PC-3 (cell line): ENCODE results near the gene S100B. TPM values are rescaled to one million over a fixed set of nuclear protein-coding genes. Genes with fewer than 3 reads are reported as not detected.

ENCODE experiments used
- ATAC-seq: fragments of 200-7000 bp; cut with Tn5 transposase; 2 replicates; pipeline ENCODE4 v1.9.1; 2020; ENCODE audit warnings: mild to moderate bottlenecking, moderate library complexity
- BruUV-seq: library from RNA; stranded (reverse); fragments of 400-500 nt; replicated peaks from 2 replicates; lab custom pipeline; 2021; lab: Mats Ljungman, UMichigan
- CTCF ChIA-PET: fragments of 300-600 bp; sonication (Branson Sonifier 250); formaldehyde crosslinking; loops from one replicate; lab custom pipeline; 2022; ENCODE audit warnings: antibody characterized with exemption; lab: Charles Lee
- POLR2A ChIA-PET: fragments of 300-600 bp; sonication (Branson Sonifier 250); formaldehyde crosslinking; loops from one replicate; lab custom pipeline; 2022; ENCODE audit warnings: antibody characterized with exemption; ENCODE audit not compliant: unreplicated experiment; lab: Charles Lee
- DNase-seq: peaks from one replicate; pipeline ENCODE4 v3.0.0-alpha.2; 2015
- H2AFZ ChIP-seq: fragments of 300-600 bp; sonication (generic); 2 replicates; pipeline ENCODE4 v1.6.0; 2016; ENCODE audit warnings: antibody characterized with exemption, low read length
- H3F3A ChIP-seq: fragments of 300-600 bp; sonication (generic); one replicate; pipeline ENCODE4 v1.6.0; 2017; ENCODE audit warnings: antibody characterized with exemption, low read length, control low read depth, mild to moderate bottlenecking; ENCODE audit not compliant: unreplicated experiment
- H3K27ac ChIP-seq: fragments of 300-600 bp; sonication (generic); 2 replicates; pipeline ENCODE4 v1.5.1; 2016; ENCODE audit warnings: mild to moderate bottlenecking, low read length
- H3K27me3 ChIP-seq: fragments of 300-600 bp; sonication (generic); 2 replicates; pipeline ENCODE4 v1.6.1; 2016; ENCODE audit warnings: low read length, mixed read lengths
- H3K36me3 ChIP-seq: fragments of 300-600 bp; sonication (generic); 2 replicates; pipeline ENCODE4 v1.6.1; 2016; ENCODE audit warnings: low read depth, mixed run types, low read length, mixed read lengths
- H3K4me1 ChIP-seq: fragments of 300-600 bp; sonication (generic); 2 replicates; pipeline ENCODE4 v1.5.1; 2016; ENCODE audit warnings: low read length; ENCODE audit not compliant: insufficient read depth
- H3K4me2 ChIP-seq: fragments of 300-600 bp; sonication (generic); 2 replicates; pipeline ENCODE4 v1.6.0; 2016; ENCODE audit warnings: low read length
- H3K4me3 ChIP-seq: fragments of 300-600 bp; sonication (generic); 2 replicates; pipeline ENCODE4 v1.5.1; 2016; ENCODE audit warnings: mild to moderate bottlenecking, low read length, mixed read lengths
- H3K79me2 ChIP-seq: fragments of 300-600 bp; sonication (generic); 2 replicates; pipeline ENCODE4 v1.6.1; 2017; ENCODE audit warnings: low read length, mixed read lengths
- H3K9ac ChIP-seq: fragments of 300-600 bp; sonication (generic); 2 replicates; pipeline ENCODE4 v1.6.0; 2016; ENCODE audit warnings: mild to moderate bottlenecking, low read length
- H3K9me2 ChIP-seq: fragments of 300-600 bp; sonication (generic); replicated peaks from 2 replicates; pipeline ENCODE4 v1.6.1; 2016; ENCODE audit warnings: mixed run types, low read length, mixed read lengths
- H3K9me3 ChIP-seq: fragments of 300-600 bp; sonication (generic); 2 replicates; pipeline ENCODE4 v1.6.1; 2016; ENCODE audit warnings: low read length, mixed read lengths
- H4K20me1 ChIP-seq: fragments of 300-600 bp; sonication (generic); 2 replicates; pipeline ENCODE4 v1.6.1; 2016; ENCODE audit warnings: low read length, mixed read lengths
- CTCF ChIP-seq: fragments of 300-600 bp; sonication (generic); conservative IDR thresholded peaks from 2 replicates; pipeline ENCODE4 v1.5.1; 2017; ENCODE audit warnings: antibody characterized with exemption, low read depth, mild to moderate bottlenecking, low read length
- EZH2 ChIP-seq: fragments of 300-600 bp; sonication (generic); IDR thresholded peaks from one replicate; pipeline ENCODE4 v1.6.1; 2017; ENCODE audit warnings: antibody characterized with exemption, mild to moderate bottlenecking, low read length; ENCODE audit not compliant: unreplicated experiment
- EZH2phosphoT487 ChIP-seq: fragments of 300-600 bp; sonication (generic); IDR thresholded peaks from 2 replicates; pipeline ENCODE4 v1.6.1; 2018; ENCODE audit warnings: mild to moderate bottlenecking, antibody characterized with exemption, low read length, borderline replicate concordance
- intact Hi-C: fragments of 100-400 bp; cut with micrococcal nuclease; formaldehyde crosslinking; loops from 2 replicates; pipeline ENCODE4 v1.9.0; 2023
- total RNA-seq: library from RNA; depleted of rRNA; stranded (reverse); fragments of >200 nt; gene quantifications from 2 replicates; pipeline ENCODE4 v1.2.3, GENCODE V29; 2014

Gene S100B
- total RNA-seq, 1 experiment from 2014 or later, result not detected

- Histone ChIP-seq H3K36me3 (peaks cover 81% of the 10 kb centered on the region), H3F3A (no peaks in the 10 kb centered on the region), H3K9ac (no peak overlapping the region), H3K9me2 (no peaks in the 10 kb centered on the region), H3K4me3 (no peak overlapping the region), H3K79me2 (no peaks in the 10 kb centered on the region), H2AFZ (no peak overlapping the region), H3K27ac (no peak overlapping the region), H3K27me3 (no peaks in the 10 kb centered on the region), H3K4me1 (no peaks in the 10 kb centered on the region), H3K4me2 (no peak overlapping the region), H4K20me1 (peaks cover 4% of the 10 kb centered on the region; the same call in 1 of the 2 replicates), H3K9me3 (peaks cover 5% of the 10 kb centered on the region; the same call in 1 of the 2 replicates)
- no peak for TF ChIP-seq EZH2
- no peak for TF ChIP-seq CTCF
- TF ChIP-seq EZH2phosphoT487, result no peak
- POLR2A ChIA-PET, result no interaction called here
- CTCF ChIA-PET, result no interaction called here
- no TSS peak for BruUV-seq
- ATAC-seq (no peak), DNase-seq (no peak)
- intact Hi-C loops, result no loop called here
Measured at GRCh38 chr21:46650476-46651098, 45.7 kb upstream of the S100B start.

DNA sequence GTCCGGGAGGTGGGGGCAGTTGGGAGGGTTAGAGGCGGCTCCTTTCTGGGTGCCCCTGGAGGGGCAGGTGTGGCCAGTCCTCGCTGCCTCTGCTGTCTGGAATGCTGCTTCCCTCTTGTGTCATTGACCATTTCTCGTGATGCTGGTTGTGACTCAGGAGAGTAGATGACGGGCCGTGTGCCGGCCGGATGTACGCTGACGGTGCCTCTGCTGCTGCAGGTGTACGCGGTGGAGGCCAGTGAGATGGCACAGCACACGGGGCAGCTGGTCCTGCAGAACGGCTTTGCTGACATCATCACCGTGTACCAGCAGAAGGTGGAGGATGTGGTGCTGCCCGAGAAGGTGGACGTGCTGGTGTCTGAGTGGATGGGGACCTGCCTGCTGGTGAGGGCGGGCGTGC is 44.5 kb upstream of the S100B start:
- no peak for DNase-seq
- ChIA-PET CTCF (no interaction called here), POLR2A (no interaction called here)
- H3F3A ChIP-seq, result no peaks in the 10 kb centered on the region
- TF ChIP-seq EZH2, result no peak
- no peak overlapping the region for H2AFZ ChIP-seq
- H3K4me2 ChIP-seq, result no peak overlapping the region
- intact Hi-C loops, result no loop called here
- H3K79me2 ChIP-seq, result no peaks in the 10 kb centered on the region
- peaks cover 79% of the 10 kb centered on the region for H3K36me3 ChIP-seq
- H3K9me2 ChIP-seq, result no peaks in the 10 kb centered on the region
- no peaks in the 10 kb centered on the region for H3K4me1 ChIP-seq
- H3K9ac ChIP-seq, result no peak overlapping the region
- H3K27me3 ChIP-seq, result no peaks in the 10 kb centered on the region
- no peak for ATAC-seq
- H3K4me3 ChIP-seq, result no peak overlapping the region
- no TSS peak for BruUV-seq
- H3K27ac ChIP-seq, result no peak overlapping the region
- no peaks in the 10 kb centered on the region for H3K9me3 ChIP-seq
- H4K20me1 ChIP-seq, result peaks cover 4% of the 10 kb centered on the region; the same call in 1 of the 2 replicates

- Histone ChIP-seq H3F3A (no peaks in the 10 kb centered on the region), H3K4me2 (no peak overlapping the region), H3K27me3 (no peaks in the 10 kb centered on the region), H3K27ac (no peak overlapping the region), H4K20me1 (peaks cover 4% of the 10 kb centered on the region; the same call in 1 of the 2 replicates), H3K36me3 (peaks cover 79% of the 10 kb centered on the region), H2AFZ (no peak overlapping the region), H3K4me3 (no peak overlapping the region), H3K9ac (no peak overlapping the region), H3K79me2 (no peaks in the 10 kb centered on the region), H3K4me1 (no peaks in the 10 kb centered on the region), H3K9me2 (no peaks in the 10 kb centered on the region), H3K9me3 (no peaks in the 10 kb centered on the region)
- ChIA-PET POLR2A (no interaction called here), CTCF (no interaction called here)
- no TSS peak for BruUV-seq
- intact Hi-C loops, result no loop called here
- DNase-seq (no peak), ATAC-seq (no peak)
- TF ChIP-seq CTCF (no peak), EZH2 (no peak), EZH2phosphoT487 (no peak)
Measured at GRCh38 chr21:46648539-46648938, 43.7 kb upstream of the S100B start.
